CD4-positive, CD25-positive, alpha-beta regulatory T cell (primary cell): ENCODE results near the gene NPAT. TPM values are rescaled to one million over a fixed set of nuclear protein-coding genes. Genes with fewer than 3 reads are reported as not detected.

ENCODE experiments used
- ATAC-seq, 2 donors: fragments of 150-1000 bp; cut with Tn5 transposase; one replicate each; pipeline ENCODE4 v1.10.0; 2021; ENCODE audit warnings: low read depth in 2 of 2, moderate number of reproducible peaks in 2 of 2, moderate library complexity in 1 of 2
- DNase-seq, 3 donors: peaks; one replicate each; pipeline versions ENCODE4 v3.0.0 to v3.0.0-alpha.2; 2012 to 2022; ENCODE audit warnings: mixed read lengths in 1 of 3
- H3K27ac ChIP-seq: one replicate; pipeline ENCODE4 v1.7.0; 2013; ENCODE audit warnings: mild to moderate bottlenecking, low read length; ENCODE audit not compliant: insufficient read depth, poor library complexity, severe bottlenecking
- H3K27me3 ChIP-seq: one replicate; pipeline ENCODE4 v1.7.0; 2013; ENCODE audit warnings: low read length; ENCODE audit not compliant: control insufficient read depth, insufficient read depth
- H3K36me3 ChIP-seq: one replicate; pipeline ENCODE4 v1.7.0; 2013; ENCODE audit warnings: mild to moderate bottlenecking, low read length, moderate library complexity; ENCODE audit not compliant: control insufficient read depth, insufficient read depth
- H3K4me1 ChIP-seq: 2 replicates; pipeline ENCODE4 v1.7.0; 2013; ENCODE audit warnings: mild to moderate bottlenecking, low read length; ENCODE audit not compliant: insufficient read depth, control insufficient read depth, poor library complexity, severe bottlenecking
- H3K4me3 ChIP-seq: one replicate; pipeline ENCODE4 v1.7.0; 2013; ENCODE audit warnings: low read depth, mild to moderate bottlenecking, low read length, moderate library complexity
- H3K9me3 ChIP-seq, 2 experiments: 1 replicate in 1 of 2; 2 replicates in 1 of 2; pipeline ENCODE4 v1.7.0; 2013; ENCODE audit warnings: low read length in 2 of 2, mild to moderate bottlenecking in 1 of 2, moderate library complexity in 1 of 2; ENCODE audit not compliant: control insufficient read depth in 2 of 2
- H3K27ac Mint-ChIP-seq, 3 donors: one replicate each; pipeline ENCODE4 v1.8.0; 2020 to 2022; ENCODE audit warnings: mild to moderate bottlenecking in 3 of 3, mixed read lengths in 3 of 3, moderate library complexity in 2 of 3
- H3K27me3 Mint-ChIP-seq: one replicate; pipeline ENCODE4 v1.8.0; 2022; ENCODE audit warnings: mild to moderate bottlenecking, mixed read lengths
- H3K36me3 Mint-ChIP-seq: one replicate; pipeline ENCODE4 v1.8.0; 2020; ENCODE audit warnings: mixed read lengths
- H3K4me1 Mint-ChIP-seq, 4 donors: one replicate each; pipeline ENCODE4 v1.8.0; 2020 to 2022; ENCODE audit warnings: mixed read lengths in 4 of 4, mild to moderate bottlenecking in 1 of 4
- H3K4me3 Mint-ChIP-seq, 4 donors: one replicate each; pipeline ENCODE4 v1.8.0; 2020 to 2022; ENCODE audit warnings: mild to moderate bottlenecking in 4 of 4, mixed read lengths in 4 of 4, moderate library complexity in 3 of 4
- H3K9me3 Mint-ChIP-seq, 7 donors: one replicate each; pipeline ENCODE4 v1.8.0; 2020 to 2022; ENCODE audit warnings: mixed read lengths in 7 of 7, mild to moderate bottlenecking in 3 of 7, moderate library complexity in 2 of 7
- polyA plus RNA-seq, 4 donors: library from polyadenylated mRNA; unstranded; fragments of 300-500 nt; fragmentation: Illumina TruSeq; gene quantifications; one replicate each; pipeline ENCODE4 v1.2.3, GENCODE V29; 2021
- total RNA-seq: library from RNA; stranded (reverse); gene quantifications from one replicate; pipeline ENCODE4 v1.2.3, GENCODE V29; 2022

Gene NPAT
- total and polyA plus RNA-seq, 5 donors from 2014 or later: 25.5 to 36.5 (median 33.1) TPM

DNA sequence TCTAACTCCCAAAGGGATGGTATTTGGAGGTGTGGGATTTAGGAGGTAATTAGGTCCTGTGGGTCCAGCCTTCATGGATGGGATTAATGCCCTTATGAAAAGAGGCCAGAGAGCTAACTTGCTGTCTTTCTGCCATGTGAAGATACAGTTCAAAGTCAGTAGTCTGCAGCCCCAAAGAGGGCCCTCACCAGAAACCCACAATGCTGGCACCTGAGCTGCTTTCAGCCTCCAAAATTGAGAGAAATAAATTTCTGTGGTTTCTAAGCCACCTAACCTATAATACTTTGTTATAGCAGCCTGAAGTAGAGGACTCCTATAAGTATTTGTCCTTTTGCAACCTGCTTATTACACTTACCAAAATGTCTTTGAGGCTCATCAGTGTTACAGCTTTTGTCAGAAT, 16.6 kb upstream of the NPAT start:
- Mint-ChIP-seq H3K36me3 (peaks cover 32% of the 10 kb centered on the region), H3K4me1 (peaks cover 19 to 85% (median 44%) of the 10 kb centered on the region in 4 donors), H3K27ac (peak overlapping the region; percentile 76 to 90 (median 76)), H3K9me3 (peaks cover 0 to 2% (median 0%) of the 10 kb centered on the region in 7 donors), H3K4me3 (peak overlapping the region in 3 of 4 donors; percentile 30 to 65 (median 42)), H3K27me3 (no peaks in the 10 kb centered on the region)
- H3K27ac ChIP-seq: peak overlapping the region; percentile 76
- H3K4me3 ChIP-seq: no peak overlapping the region
- peaks cover 38% of the 10 kb centered on the region for H3K36me3 ChIP-seq
- peak in 1 of 3 donors; percentile 41 for DNase-seq
- H3K9me3 ChIP-seq: no peaks in the 10 kb centered on the region
- H3K27me3 ChIP-seq: no peaks in the 10 kb centered on the region
- ATAC-seq: no peak
- H3K4me1 ChIP-seq: peaks cover 81% of the 10 kb centered on the region

DNA sequence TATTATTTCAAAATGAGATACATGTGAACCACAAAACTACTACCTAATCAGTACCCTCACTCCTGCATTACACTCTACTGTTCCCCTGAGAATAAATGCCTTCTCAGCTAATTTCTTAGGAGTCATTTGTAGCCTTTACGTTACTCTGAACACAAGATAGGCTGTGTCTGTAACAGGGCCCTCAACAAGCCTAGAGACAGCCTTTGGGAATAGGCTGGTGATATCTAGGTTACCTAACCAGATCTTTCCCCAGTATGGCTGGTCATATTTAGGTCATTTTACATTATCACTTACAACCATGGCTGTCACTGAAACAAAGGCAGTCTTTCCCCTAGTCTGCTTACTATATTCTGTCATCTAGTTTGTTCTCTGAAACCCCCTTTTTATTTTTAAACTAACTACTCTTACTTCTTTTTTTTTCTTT, 14.6 kb upstream of the NPAT start:
- peak overlapping the region; percentile 69 for H3K4me3 ChIP-seq
- Mint-ChIP-seq H3K4me3 (peak overlapping the region; percentile 33 to 61 (median 48)), H3K36me3 (peaks cover 43% of the 10 kb centered on the region)

DNA sequence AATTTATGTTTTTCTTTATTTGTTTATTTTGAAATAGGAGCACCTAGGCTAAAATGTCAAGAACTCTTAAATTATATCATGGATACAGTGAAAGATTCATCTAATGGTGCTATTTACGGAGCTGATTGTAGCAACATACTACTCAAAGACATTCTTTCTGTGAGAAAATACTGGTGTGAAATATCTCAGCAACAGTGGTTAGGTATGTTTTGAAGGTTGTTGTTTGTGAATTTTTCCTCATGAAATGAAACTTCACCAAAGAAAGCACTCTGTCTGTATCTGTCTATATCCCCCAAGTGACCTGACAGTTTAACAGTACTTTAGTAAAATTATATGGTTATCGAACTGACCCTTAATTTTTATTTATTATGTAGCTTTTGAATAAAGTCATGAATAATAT, 13.2 kb upstream of the NPAT start:
- peak overlapping the region; percentile 76 for H3K27ac ChIP-seq
- DNase-seq: no peak
- peaks cover 23 to 83% (median 46%) of the 10 kb centered on the region in 4 donors for H3K4me1 Mint-ChIP-seq
- H3K4me3 Mint-ChIP-seq: peak overlapping the region in 3 of 4 donors; percentile 39 to 61 (median 57)
- H3K27ac Mint-ChIP-seq: peak overlapping the region; percentile 92 to 98 (median 92)
- H3K9me3 Mint-ChIP-seq: no peaks in the 10 kb centered on the region
- H3K4me1 ChIP-seq: peaks cover 75% of the 10 kb centered on the region
- no peaks in the 10 kb centered on the region for H3K9me3 ChIP-seq
- no peaks in the 10 kb centered on the region for H3K27me3 ChIP-seq
- peaks cover 55% of the 10 kb centered on the region for H3K36me3 ChIP-seq
- H3K36me3 Mint-ChIP-seq: peaks cover 40% of the 10 kb centered on the region
- H3K4me3 ChIP-seq: no peak overlapping the region
- ATAC-seq: no peak
- no peaks in the 10 kb centered on the region for H3K27me3 Mint-ChIP-seq

More for the DNA sequence above, 14.6 kb upstream of the NPAT start:
- Mint-ChIP-seq H3K27ac (peak overlapping the region; percentile 92 to 98 (median 92)), H3K4me1 (peaks cover 20 to 83% (median 46%) of the 10 kb centered on the region in 4 donors), H3K9me3 (no peaks in the 10 kb centered on the region), H3K27me3 (no peaks in the 10 kb centered on the region)
- DNase-seq: no peak
- H3K27ac ChIP-seq: peak overlapping the region; percentile 76
- H3K36me3 ChIP-seq: peaks cover 50% of the 10 kb centered on the region
- peak in 1 of 2 donors; percentile 3 for ATAC-seq
- peaks cover 74% of the 10 kb centered on the region for H3K4me1 ChIP-seq
- no peaks in the 10 kb centered on the region for H3K9me3 ChIP-seq
- H3K27me3 ChIP-seq: no peaks in the 10 kb centered on the region

DNA sequence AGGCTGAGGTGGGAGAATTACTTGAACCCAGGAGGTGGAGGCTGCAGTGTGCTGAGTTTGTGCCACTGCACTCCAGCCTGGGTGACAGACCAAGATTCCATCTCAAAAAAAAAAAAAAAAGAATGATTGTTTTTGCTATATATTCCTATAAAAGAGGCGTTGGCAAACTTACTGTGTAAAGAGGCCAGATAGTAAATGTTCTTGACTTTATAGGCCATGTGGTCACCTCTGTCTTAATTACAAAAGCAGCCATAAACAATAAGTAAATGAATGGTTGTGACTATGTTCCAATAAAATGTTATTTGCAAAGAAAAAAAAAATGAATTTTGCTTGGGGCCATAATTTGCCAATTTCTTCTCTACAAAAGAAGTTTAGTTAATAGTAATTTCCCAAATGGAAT, 12.8 kb upstream of the NPAT start:
- Mint-ChIP-seq H3K36me3 (peaks cover 39% of the 10 kb centered on the region), H3K9me3 (no peaks in the 10 kb centered on the region), H3K4me3 (no peak overlapping the region), H3K4me1 (peaks cover 23 to 83% (median 45%) of the 10 kb centered on the region in 4 donors), H3K27me3 (no peaks in the 10 kb centered on the region), H3K27ac (peak overlapping the region in 2 of 3 donors; percentile 71 to 92)
- Histone ChIP-seq H3K4me1 (peaks cover 71% of the 10 kb centered on the region), H3K4me3 (no peak overlapping the region), H3K9me3 (no peaks in the 10 kb centered on the region), H3K36me3 (peaks cover 55% of the 10 kb centered on the region), H3K27me3 (no peaks in the 10 kb centered on the region), H3K27ac (peak overlapping the region; percentile 34)
- DNase-seq (no peak), ATAC-seq (no peak)

DNA sequence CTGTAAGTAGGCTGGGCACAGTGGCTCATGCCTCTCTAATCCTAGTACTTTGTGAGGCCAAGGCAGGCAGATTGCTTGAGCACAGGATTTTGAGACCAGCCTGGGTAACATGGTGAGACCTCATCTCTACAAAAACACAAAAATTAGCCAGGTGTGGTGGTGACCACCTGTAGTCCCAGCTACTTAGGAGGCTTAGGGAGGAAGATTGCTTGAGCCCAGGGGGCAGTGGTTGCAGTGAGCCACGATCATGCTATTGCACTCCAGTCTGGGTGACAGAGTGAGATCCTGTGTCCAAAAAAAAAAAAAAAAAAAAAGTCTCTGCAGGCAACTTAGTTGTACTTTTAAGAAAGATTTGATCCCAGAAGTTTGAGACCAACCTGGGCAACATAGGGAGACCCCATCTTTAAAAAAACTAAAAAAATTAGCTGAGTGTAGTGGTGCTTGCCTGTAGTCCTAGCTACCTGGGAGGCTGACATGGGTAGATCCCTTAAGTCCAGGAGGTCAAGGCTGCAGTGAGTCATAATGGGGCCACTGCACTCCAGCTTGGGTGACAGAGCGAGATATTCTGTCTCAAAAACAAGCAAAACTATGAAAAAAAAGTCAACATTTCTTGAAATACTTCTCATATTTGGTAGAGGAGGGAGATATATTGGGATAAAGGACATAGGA, 11.0 kb upstream of the NPAT start:
- no peaks in the 10 kb centered on the region for H3K9me3 ChIP-seq
- peaks cover 65% of the 10 kb centered on the region for H3K4me1 ChIP-seq
- no peak for ATAC-seq
- Mint-ChIP-seq H3K27ac (peak overlapping the region; percentile 63 to 78 (median 69)), H3K36me3 (peaks cover 42% of the 10 kb centered on the region), H3K4me3 (peak overlapping the region in 2 of 4 donors; percentile 48 to 54), H3K4me1 (peaks cover 19 to 83% (median 48%) of the 10 kb centered on the region in 4 donors), H3K27me3 (no peaks in the 10 kb centered on the region), H3K9me3 (no peaks in the 10 kb centered on the region)
- no peak for DNase-seq
- peaks cover 61% of the 10 kb centered on the region for H3K36me3 ChIP-seq
- no peaks in the 10 kb centered on the region for H3K27me3 ChIP-seq
- no peak overlapping the region for H3K4me3 ChIP-seq
- H3K27ac ChIP-seq: peak overlapping the region; percentile 51

DNA sequence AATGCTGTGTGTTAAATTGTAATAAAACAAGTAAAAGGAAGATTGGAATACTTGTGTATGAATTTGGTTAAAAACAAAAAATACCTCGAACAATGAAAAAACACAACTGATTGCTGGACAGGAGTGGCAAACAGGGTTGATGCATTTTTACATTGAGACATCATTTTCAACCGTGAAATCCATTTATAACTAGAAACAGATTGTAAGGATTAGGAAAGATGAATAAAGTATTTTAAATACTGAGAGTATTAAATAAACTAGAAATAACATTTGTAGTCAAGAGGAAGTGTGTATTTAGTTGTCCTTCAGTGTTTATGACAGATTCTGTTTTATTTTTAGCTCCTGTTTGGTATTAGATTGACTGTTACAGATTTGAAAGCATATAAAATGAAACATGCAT, 5.8 kb upstream of the NPAT start:
- no peak for DNase-seq
- no peaks in the 10 kb centered on the region for H3K9me3 ChIP-seq
- H3K36me3 ChIP-seq: peaks cover 56% of the 10 kb centered on the region
- H3K27me3 Mint-ChIP-seq: no peaks in the 10 kb centered on the region
- peak overlapping the region in 3 of 4 donors; percentile 24 to 73 (median 63) for H3K4me3 Mint-ChIP-seq
- no peaks in the 10 kb centered on the region for H3K9me3 Mint-ChIP-seq
- no peak for ATAC-seq
- H3K27ac Mint-ChIP-seq: peak overlapping the region; percentile 50 to 83 (median 67)
- H3K4me1 Mint-ChIP-seq: peaks cover 13 to 72% (median 40%) of the 10 kb centered on the region in 4 donors
- peaks cover 37% of the 10 kb centered on the region for H3K36me3 Mint-ChIP-seq
- H3K27me3 ChIP-seq: no peaks in the 10 kb centered on the region
- peak overlapping the region; percentile 53 for H3K27ac ChIP-seq
- H3K4me3 ChIP-seq: peak overlapping the region; percentile 29
- H3K4me1 ChIP-seq: peaks cover 59% of the 10 kb centered on the region

DNA sequence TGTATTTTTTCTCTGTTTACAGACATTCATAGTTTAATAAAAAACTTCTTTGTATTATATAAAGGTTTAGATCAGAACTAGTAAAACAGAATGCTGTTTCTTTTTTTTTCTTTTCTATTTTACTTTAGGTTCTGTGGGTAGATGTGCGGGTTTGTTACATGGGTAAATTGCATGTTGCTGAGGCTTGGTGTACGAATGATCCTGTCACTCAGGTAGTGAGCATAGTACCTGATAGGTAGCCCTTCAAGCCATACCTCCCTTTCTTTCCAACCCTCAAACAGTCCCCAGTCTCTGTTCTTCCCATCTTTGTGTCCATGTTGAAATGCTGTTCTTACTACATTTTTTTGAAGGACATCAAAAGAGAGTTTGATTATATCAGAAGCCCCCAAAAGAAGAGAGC, 3.6 kb upstream of the NPAT start:
- Histone ChIP-seq H3K9me3 (no peaks in the 10 kb centered on the region), H3K27ac (peak overlapping the region; percentile 99), H3K4me1 (peaks cover 55% of the 10 kb centered on the region), H3K4me3 (peak overlapping the region; percentile 91), H3K27me3 (no peaks in the 10 kb centered on the region), H3K36me3 (peaks cover 38% of the 10 kb centered on the region)
- H3K27me3 Mint-ChIP-seq: no peaks in the 10 kb centered on the region
- peak overlapping the region in 1 of 4 donors; percentile 93 for H3K4me3 Mint-ChIP-seq
- DNase-seq (no peak), ATAC-seq (no peak)
- H3K4me1 Mint-ChIP-seq: peaks cover 6 to 55% (median 35%) of the 10 kb centered on the region in 4 donors
- peak overlapping the region in 2 of 3 donors; percentile 72 to 80 for H3K27ac Mint-ChIP-seq
- H3K36me3 Mint-ChIP-seq: peaks cover 26% of the 10 kb centered on the region
- H3K9me3 Mint-ChIP-seq: no peaks in the 10 kb centered on the region
